Fibroblast of gingiva (primary cell): Measurements from ENCODE around the gene HRCT1.
"Not testable (repeated sequence)": the region's sequence is repeated elsewhere in the genome, so short reads cannot be mapped to it uniquely, and the experiment has no call there.

Experiments used
- DNase-seq: peaks from one replicate; pipeline ENCODE4 v3.0.0-alpha.2; 2011; ENCODE audit warnings: low read depth

HRCT1 gene

GRCh38 chr9:35905912-35906679, at the start of gene HRCT1:
Gene HRCT1 (plus strand): TSS chr9:35906202. CDS start chr9:35906288, 86 bp downstream.
- peak; percentile 93 for DNase-seq

GRCh38 chr9:35856206-35856605, 49.8 kb upstream of the HRCT1 start:
- no peak for DNase-seq

GRCh38 chr9:35856882-35857281, 49.1 kb upstream of the HRCT1 start:
- no peak for DNase-seq

GRCh38 chr9:35858458-35858857, 47.5 kb upstream of the HRCT1 start:
- DNase-seq, result no peak

GRCh38 chr9:35859310-35859989, 46.6 kb upstream of the HRCT1 start:
- peak; percentile 18 for DNase-seq

GRCh38 chr9:35859990-35860339, 46.0 kb upstream of the HRCT1 start:
- no peak for DNase-seq

- no peak for DNase-seq
Observed at GRCh38 chr9:35861161-35861897, 44.7 kb upstream of the HRCT1 start.

- DNase-seq, result no peak
Observed at GRCh38 chr9:35862328-35862727, 43.7 kb upstream of the HRCT1 start.

- DNase-seq, result no peak
Observed at GRCh38 chr9:35863583-35863982, 42.4 kb upstream of the HRCT1 start.

GRCh38 chr9:35864695-35865255, 41.2 kb upstream of the HRCT1 start:
- DNase-seq, result no peak

- no peak for DNase-seq
Observed at GRCh38 chr9:35867538-35867937, 38.5 kb upstream of the HRCT1 start.

GRCh38 chr9:35868933-35869332, 37.1 kb upstream of the HRCT1 start:
- DNase-seq, result no peak

GRCh38 chr9:35869621-35870216, 36.3 kb upstream of the HRCT1 start:
- no peak for DNase-seq

- DNase-seq, result no peak
Observed at GRCh38 chr9:35870351-35870923, 35.6 kb upstream of the HRCT1 start, which contains the start of gene OR13J1. Gene OR13J1 (minus strand): TSS chr9:35870401. CDS start chr9:35870401, 0 bp downstream.

- DNase-seq, result no peak
Observed at GRCh38 chr9:35871545-35871944, 34.5 kb upstream of the HRCT1 start.

GRCh38 chr9:35872505-35872904, 33.5 kb upstream of the HRCT1 start:
- DNase-seq, result no peak

GRCh38 chr9:35882263-35882848, 23.6 kb upstream of the HRCT1 start:
- peak; percentile 55 for DNase-seq

- DNase-seq, result no peak
Observed at GRCh38 chr9:35882996-35883395, 23.0 kb upstream of the HRCT1 start.

- DNase-seq, result not testable (repeated sequence)
Observed at GRCh38 chr9:35884908-35885307, 21.1 kb upstream of the HRCT1 start.

- peak; percentile 16 for DNase-seq
Observed at GRCh38 chr9:35891646-35892045, 14.4 kb upstream of the HRCT1 start.

- no peak for DNase-seq
Observed at GRCh38 chr9:35892051-35892450, 14.0 kb upstream of the HRCT1 start.
